Chondrocyte (in vitro differentiated cells): ENCODE data around the gene ENTPD8. TPM values are rescaled to one million over a fixed set of nuclear protein-coding genes. Genes with fewer than 3 reads are reported as not detected.

Source experiments
- DNase-seq: peaks from one replicate; pipeline ENCODE4 v3.0.0; 2021; ENCODE audit warnings: mixed read lengths, low spot score
- H3K27ac Mint-ChIP-seq: one replicate; pipeline ENCODE4 v1.8.0; 2021; ENCODE audit warnings: mild to moderate bottlenecking, moderate library complexity, mixed read lengths; ENCODE audit not compliant: unreplicated experiment
- H3K27me3 Mint-ChIP-seq: 2 replicates; pipeline ENCODE4 v1.8.0; 2021; ENCODE audit warnings: low read depth, mixed read lengths
- H3K36me3 Mint-ChIP-seq: 2 replicates; pipeline ENCODE4 v1.8.0; 2021; ENCODE audit warnings: low read depth, mixed read lengths
- H3K4me1 Mint-ChIP-seq: 2 replicates; pipeline ENCODE4 v1.8.0; 2021; ENCODE audit warnings: low read depth, mild to moderate bottlenecking, mixed read lengths
- H3K4me3 Mint-ChIP-seq: one replicate; pipeline ENCODE4 v1.8.0; 2021; ENCODE audit warnings: mild to moderate bottlenecking, moderate library complexity, mixed read lengths; ENCODE audit not compliant: unreplicated experiment
- H3K9me3 Mint-ChIP-seq: 2 replicates; pipeline ENCODE4 v1.8.0; 2021; ENCODE audit warnings: low read depth, mixed read lengths
- total RNA-seq: library from RNA; stranded (reverse); gene quantifications from 3 replicates; pipeline ENCODE4 v1.2.1, GENCODE V29; 2021
- TF ChIP-seq, protein P1 (sequence below): fragments of 200-600 bp; sonication (generic); IDR thresholded peaks from 2 replicates; pipeline ENCODE4 v1.5.0; 2021; ENCODE audit warnings: antibody characterized with exemption, mild to moderate bottlenecking, moderate library complexity

The ENTPD8 gene
- total RNA-seq, 1 donor from 2014 or later: 0.10 TPM

DNA sequence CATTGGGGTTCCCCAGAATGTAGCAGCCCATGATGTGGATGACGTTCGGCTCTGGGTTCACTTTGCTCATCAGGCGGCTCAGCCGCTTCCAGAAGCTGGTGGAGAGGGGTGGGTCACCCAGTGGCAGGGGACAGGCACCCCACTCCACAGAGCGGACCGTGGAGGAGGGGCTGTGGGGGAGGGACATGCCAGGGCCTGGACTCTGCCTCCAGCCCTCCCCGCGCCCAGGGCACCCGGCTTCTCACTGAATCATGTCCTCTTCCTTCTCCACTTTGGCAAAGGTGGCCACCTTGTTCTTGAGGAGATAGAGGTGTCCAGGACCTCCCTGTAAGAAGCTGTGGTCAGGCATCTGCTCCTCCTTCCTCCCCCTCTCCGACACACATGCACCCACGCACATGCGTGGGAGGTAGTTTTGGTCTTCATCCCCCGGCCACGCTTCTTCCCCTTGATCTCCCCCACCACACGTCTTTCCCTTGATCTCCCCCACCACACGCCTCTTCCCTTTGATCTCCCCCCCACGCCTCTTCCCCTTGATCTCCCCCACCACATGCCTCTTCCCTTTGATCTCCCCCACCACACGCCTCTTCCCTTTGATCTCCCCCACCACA is 8.9 kb upstream of the ENTPD8 start:
- Mint-ChIP-seq H3K4me3 (no peak overlapping the region), H3K4me1 (peaks cover 27% of the 10 kb centered on the region), H3K36me3 (peaks cover 2% of the 10 kb centered on the region), H3K27me3 (no peaks in the 10 kb centered on the region), H3K9me3 (no peaks in the 10 kb centered on the region), H3K27ac (no peak overlapping the region)
- TF ChIP-seq, protein P1, sequence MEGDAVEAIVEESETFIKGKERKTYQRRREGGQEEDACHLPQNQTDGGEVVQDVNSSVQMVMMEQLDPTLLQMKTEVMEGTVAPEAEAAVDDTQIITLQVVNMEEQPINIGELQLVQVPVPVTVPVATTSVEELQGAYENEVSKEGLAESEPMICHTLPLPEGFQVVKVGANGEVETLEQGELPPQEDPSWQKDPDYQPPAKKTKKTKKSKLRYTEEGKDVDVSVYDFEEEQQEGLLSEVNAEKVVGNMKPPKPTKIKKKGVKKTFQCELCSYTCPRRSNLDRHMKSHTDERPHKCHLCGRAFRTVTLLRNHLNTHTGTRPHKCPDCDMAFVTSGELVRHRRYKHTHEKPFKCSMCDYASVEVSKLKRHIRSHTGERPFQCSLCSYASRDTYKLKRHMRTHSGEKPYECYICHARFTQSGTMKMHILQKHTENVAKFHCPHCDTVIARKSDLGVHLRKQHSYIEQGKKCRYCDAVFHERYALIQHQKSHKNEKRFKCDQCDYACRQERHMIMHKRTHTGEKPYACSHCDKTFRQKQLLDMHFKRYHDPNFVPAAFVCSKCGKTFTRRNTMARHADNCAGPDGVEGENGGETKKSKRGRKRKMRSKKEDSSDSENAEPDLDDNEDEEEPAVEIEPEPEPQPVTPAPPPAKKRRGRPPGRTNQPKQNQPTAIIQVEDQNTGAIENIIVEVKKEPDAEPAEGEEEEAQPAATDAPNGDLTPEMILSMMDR: no peak
- no peak for DNase-seq

DNA sequence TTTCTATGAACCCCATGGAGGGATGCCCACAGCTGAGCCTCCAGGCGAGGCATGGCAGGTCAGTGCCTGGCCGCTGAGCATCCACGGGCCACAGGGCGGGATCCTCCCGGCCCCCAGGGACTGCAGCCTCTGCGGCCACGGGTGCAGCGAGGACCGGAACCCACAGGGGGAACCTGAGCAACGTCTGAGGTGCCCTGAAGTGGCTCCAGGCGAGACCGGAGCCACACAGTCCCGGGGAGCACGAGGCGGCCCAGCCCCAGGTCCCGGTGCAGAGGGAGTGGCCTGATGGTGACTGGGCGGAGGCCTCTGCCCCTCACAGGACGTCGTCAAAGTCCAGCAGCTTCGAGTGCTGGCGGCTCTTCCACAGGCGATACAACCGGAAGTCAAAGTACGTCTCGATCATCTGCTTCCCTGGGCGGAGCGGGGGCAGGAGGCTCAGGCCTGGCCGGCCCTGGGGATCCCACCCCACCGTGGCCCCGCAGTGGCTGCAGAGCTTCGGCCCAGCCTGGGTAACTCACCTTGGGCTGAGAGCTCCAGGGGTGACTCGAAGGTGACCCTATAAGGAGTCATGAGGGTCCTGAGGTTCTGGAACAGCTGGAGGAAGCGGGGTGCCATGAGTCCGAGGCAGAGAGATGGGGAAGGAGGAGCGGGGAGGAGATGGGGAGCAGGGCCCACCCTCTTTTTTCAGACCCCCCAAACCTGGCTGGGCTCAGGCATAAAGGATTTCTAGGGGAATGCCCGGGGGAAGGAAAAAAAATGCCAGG is 8.1 kb upstream of the ENTPD8 start:
- Mint-ChIP-seq H3K9me3 (no peaks in the 10 kb centered on the region), H3K27ac (no peak overlapping the region), H3K4me1 (peaks cover 19% of the 10 kb centered on the region), H3K27me3 (no peaks in the 10 kb centered on the region), H3K36me3 (no peaks in the 10 kb centered on the region), H3K4me3 (no peak overlapping the region)
- TF ChIP-seq, protein P1: no peak
- DNase-seq: no peak

DNA sequence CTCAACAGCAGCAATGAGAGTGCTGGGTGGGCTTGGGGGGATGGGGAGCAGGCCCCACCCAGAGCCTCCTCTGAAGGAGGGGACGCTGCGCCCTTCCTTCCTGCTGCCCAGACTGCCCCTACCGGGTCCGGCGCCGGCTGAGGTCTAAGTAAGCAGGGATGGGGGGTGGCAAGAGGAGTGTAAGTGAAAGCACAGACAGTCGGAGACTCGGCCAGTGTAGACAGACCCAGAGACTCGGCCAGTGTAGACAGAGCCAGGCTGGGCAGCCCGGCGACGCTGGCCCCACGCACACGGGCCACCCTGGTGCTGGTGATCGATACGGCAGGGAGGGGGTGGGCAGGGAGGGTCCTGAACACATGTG is 7.4 kb upstream of the ENTPD8 start:
- TF ChIP-seq, protein P1: no peak
- no peak for DNase-seq
- H3K4me3 Mint-ChIP-seq: no peak overlapping the region
- H3K9me3 Mint-ChIP-seq: no peaks in the 10 kb centered on the region
- H3K36me3 Mint-ChIP-seq: no peaks in the 10 kb centered on the region
- H3K27ac Mint-ChIP-seq: no peak overlapping the region
- no peaks in the 10 kb centered on the region for H3K27me3 Mint-ChIP-seq
- peaks cover 19% of the 10 kb centered on the region for H3K4me1 Mint-ChIP-seq

DNA sequence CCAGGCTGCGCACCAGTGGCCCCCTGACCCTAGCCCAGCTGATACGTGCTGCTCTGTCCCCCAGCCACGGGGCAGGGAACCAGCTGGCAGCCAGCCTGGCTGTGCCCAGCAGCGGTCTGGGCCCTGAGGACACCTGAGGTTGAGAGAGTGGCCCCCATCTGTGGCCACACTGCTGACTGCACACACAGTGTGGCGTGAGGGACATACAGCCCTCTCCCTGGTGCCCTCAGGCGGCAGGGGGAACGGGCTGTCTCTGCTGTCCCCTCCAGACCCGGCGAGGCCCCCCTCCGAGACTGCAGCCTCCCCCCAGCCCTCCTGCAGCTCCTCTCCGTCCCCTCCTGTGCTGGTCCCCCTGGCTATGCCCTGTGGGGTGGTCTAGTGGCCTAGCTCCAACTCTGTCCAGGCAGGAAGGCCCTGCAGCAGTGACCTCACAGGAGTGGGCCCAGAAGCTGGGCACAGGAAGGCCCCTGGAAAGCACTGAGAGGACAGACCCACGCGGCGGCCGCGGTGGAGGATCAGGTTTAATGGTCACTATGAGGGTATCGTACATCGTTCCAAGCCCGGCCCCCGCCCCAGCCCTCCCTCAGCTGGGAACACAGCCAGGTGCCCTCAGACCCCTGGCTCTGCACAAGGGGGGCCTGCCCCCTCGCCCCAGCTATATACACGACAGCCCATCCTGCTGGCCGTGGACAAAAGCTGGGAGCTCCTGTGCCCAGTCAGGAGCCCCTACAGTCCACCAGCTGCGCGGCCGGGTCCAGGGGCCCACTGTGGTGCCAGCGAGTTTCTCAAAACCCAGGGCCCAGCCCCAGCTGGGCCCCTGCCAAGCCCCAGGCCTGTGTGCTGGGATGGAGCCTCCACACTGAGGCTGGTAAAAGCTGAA is 6.8 kb upstream of the ENTPD8 start:
- no peak overlapping the region for H3K4me3 Mint-ChIP-seq
- no peaks in the 10 kb centered on the region for H3K36me3 Mint-ChIP-seq
- no peaks in the 10 kb centered on the region for H3K9me3 Mint-ChIP-seq
- TF ChIP-seq, protein P1: no peak
- no peaks in the 10 kb centered on the region for H3K27me3 Mint-ChIP-seq
- H3K27ac Mint-ChIP-seq: no peak overlapping the region
- peaks cover 19% of the 10 kb centered on the region for H3K4me1 Mint-ChIP-seq
- DNase-seq: no peak

DNA sequence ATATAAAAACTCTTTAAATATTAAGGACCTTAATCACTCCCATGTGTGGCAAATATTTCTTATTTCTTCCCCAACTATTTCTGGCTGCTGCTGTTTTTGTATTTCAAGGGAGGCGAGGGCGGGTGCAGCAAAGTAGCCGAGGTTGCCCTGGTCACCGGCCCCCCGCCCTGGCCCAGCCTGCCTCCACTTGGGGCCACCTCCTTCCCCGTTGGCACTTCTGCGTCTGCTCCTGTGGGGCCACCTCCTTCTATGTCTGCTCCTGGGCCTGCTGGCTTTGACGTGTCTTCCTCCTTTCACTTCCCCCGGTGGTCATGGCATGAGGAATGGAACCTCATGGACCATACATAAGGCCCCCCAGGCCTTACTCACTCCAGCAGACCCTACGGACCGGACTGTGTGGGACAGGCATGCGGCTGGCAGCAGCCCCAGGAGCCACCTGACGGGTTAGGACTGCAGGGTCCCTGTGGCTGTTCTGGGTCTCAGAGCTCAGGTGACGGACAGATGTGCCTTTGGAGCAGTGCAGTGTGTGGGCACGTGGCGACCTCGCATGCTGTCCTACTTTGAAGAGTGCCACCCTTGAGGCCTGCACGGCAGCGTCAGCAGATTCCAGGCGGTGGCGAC is 5.8 kb upstream of the ENTPD8 start:
- TF ChIP-seq, protein P1: no peak
- no peak overlapping the region for H3K27ac Mint-ChIP-seq
- H3K4me1 Mint-ChIP-seq: peaks cover 20% of the 10 kb centered on the region
- H3K36me3 Mint-ChIP-seq: no peaks in the 10 kb centered on the region
- no peak for DNase-seq
- no peak overlapping the region for H3K4me3 Mint-ChIP-seq
- no peaks in the 10 kb centered on the region for H3K9me3 Mint-ChIP-seq
- H3K27me3 Mint-ChIP-seq: no peaks in the 10 kb centered on the region
